GM18909 (cell line): ENCODE data around the gene TMBIM1.

Experiments used
- ATAC-seq: cut with Tn5 transposase; IDR thresholded peaks from one replicate; pipeline ENCODE4 v1.9.1; 2021; ENCODE audit warnings: mild to moderate bottlenecking; ENCODE audit not compliant: unreplicated experiment, poor library complexity

Gene TMBIM1

DNA sequence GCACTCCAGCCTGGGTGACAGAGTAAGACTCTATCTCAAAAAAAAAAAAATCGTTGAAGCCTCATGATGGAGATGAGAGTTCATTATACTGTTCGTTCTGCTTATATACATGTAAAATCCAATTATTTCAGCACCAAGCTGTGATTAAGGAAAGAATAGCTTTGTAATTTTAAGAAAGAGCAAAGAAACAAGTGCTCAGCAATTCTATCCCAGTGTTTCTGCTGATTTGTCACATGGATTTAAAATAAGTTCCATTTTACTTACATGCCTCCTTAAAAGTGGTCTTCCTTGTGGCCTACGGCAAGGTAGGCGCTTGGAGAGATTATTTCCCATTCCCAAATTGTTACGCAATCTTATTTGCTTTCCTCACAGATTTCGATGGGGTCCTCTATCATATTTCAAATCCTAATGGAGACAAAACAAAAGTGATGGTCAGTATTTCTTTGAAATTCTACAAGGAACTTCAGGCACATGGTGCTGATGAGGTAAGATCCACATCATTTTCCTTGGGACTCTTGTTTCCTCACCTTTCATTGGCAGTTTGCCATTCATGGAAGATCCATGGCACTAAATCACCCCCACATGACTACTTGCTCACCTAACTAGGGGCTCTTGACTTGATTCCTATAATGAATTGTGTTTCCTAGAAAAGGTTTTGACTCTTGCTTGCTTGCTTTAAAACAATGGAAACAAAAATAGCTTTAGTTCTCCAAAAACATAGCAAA lies 63.8 kb downstream of the TMBIM1 start:
- ATAC-seq = no peak

DNA sequence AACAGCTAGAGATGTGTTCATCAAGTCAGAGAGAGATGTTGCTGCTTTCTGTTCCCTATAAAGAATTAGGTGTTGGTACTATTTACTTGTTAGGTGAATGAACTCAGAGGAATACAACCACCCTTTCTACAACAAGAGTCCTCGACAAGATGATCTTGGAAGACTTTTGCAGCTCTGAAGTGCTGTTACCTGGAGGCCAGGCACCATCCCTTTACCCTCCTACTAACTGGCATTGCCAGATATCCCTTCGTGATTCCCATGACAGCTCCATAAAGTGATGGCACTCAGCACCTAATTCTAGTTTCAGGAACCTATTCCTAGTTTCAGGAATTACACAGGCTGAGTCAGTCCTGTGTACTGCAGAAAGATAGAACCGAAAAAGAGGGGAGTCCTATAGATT lies 65.4 kb downstream of the TMBIM1 start:
- no peak for ATAC-seq
